Type B pancreatic cell (in vitro differentiated cells): ENCODE measurements around the gene KCNE3. TPM values are rescaled to one million over a fixed set of nuclear protein-coding genes. Genes with fewer than 3 reads are reported as not detected.

Experiments used
- DNase-seq: peaks from one replicate; pipeline ENCODE4 v3.0.0; 2021; ENCODE audit warnings: mixed read lengths; ENCODE audit not compliant: unreplicated experiment; ENCODE audit errors: extremely low spot score
- H3K27ac Mint-ChIP-seq: 2 replicates; pipeline ENCODE4 v1.8.0; 2021; ENCODE audit warnings: mild to moderate bottlenecking, mixed read lengths
- H3K27me3 Mint-ChIP-seq: 2 replicates; pipeline ENCODE4 v1.8.0; 2021; ENCODE audit warnings: mixed read lengths
- H3K36me3 Mint-ChIP-seq: 2 replicates; pipeline ENCODE4 v1.8.0; 2021; ENCODE audit warnings: mixed read lengths
- H3K4me1 Mint-ChIP-seq: one replicate; pipeline ENCODE4 v1.8.0; 2021; ENCODE audit warnings: mixed read lengths; ENCODE audit not compliant: unreplicated experiment
- H3K4me3 Mint-ChIP-seq: 2 replicates; pipeline ENCODE4 v1.8.0; 2021; ENCODE audit warnings: mild to moderate bottlenecking, mixed read lengths
- H3K9me3 Mint-ChIP-seq: 2 replicates; pipeline ENCODE4 v1.8.0; 2021; ENCODE audit warnings: mixed read lengths
- CTCF ChIP-seq: fragments of 200-600 bp; sonication (generic); conservative IDR thresholded peaks from 2 replicates; pipeline ENCODE4 v1.5.0; 2021; ENCODE audit warnings: antibody characterized with exemption, mild to moderate bottlenecking
- total RNA-seq: library from RNA; stranded (reverse); gene quantifications from 2 replicates; pipeline ENCODE4 v1.2.1, GENCODE V29; 2021; ENCODE audit warnings: low replicate concordance

Gene KCNE3
- total RNA-seq, 1 donor from 2014 or later, result 12.5 TPM

- Mint-ChIP-seq H3K9me3 (no peaks in the 10 kb centered on the region), H3K27ac (peak overlapping the region; percentile 29), H3K27me3 (no peaks in the 10 kb centered on the region), H3K36me3 (no peaks in the 10 kb centered on the region), H3K4me3 (no peak overlapping the region), H3K4me1 (peaks cover 24% of the 10 kb centered on the region)
- no peak for TF ChIP-seq CTCF
- no peak for DNase-seq
Measured at GRCh38 chr11:74442636-74443035, 24.7 kb downstream of the KCNE3 start.

GRCh38 chr11:74438681-74439080 is 28.7 kb downstream of the KCNE3 start:
- no peaks in the 10 kb centered on the region for H3K9me3 Mint-ChIP-seq

GRCh38 chr11:74437441-74438042 is 29.8 kb downstream of the KCNE3 start:
- TF ChIP-seq CTCF, result no peak
- Mint-ChIP-seq H3K4me3 (no peak overlapping the region), H3K4me1 (no peaks in the 10 kb centered on the region), H3K36me3 (no peaks in the 10 kb centered on the region), H3K27ac (no peak overlapping the region), H3K27me3 (peaks cover 3% of the 10 kb centered on the region), H3K9me3 (no peaks in the 10 kb centered on the region)
- no peak for DNase-seq

More at GRCh38 chr11:74438681-74439080, 28.7 kb downstream of the KCNE3 start:
- no peak overlapping the region for H3K27ac Mint-ChIP-seq
- peaks cover 10% of the 10 kb centered on the region for H3K4me1 Mint-ChIP-seq
- H3K4me3 Mint-ChIP-seq, result no peak overlapping the region
- H3K27me3 Mint-ChIP-seq, result peaks cover 3% of the 10 kb centered on the region
- no peak for TF ChIP-seq CTCF
- no peaks in the 10 kb centered on the region for H3K36me3 Mint-ChIP-seq
- no peak for DNase-seq

- Mint-ChIP-seq H3K4me1 (no peaks in the 10 kb centered on the region), H3K9me3 (no peaks in the 10 kb centered on the region), H3K27me3 (peaks cover 3% of the 10 kb centered on the region), H3K4me3 (no peak overlapping the region), H3K36me3 (no peaks in the 10 kb centered on the region), H3K27ac (no peak overlapping the region)
- DNase-seq, result no peak
- TF ChIP-seq CTCF, result no peak
Measured at GRCh38 chr11:74434528-74434927, 32.8 kb downstream of the KCNE3 start.

- DNase-seq, result no peak
- Mint-ChIP-seq H3K4me1 (no peaks in the 10 kb centered on the region), H3K4me3 (no peak overlapping the region), H3K36me3 (no peaks in the 10 kb centered on the region), H3K27ac (no peak overlapping the region), H3K9me3 (no peaks in the 10 kb centered on the region), H3K27me3 (no peaks in the 10 kb centered on the region)
- TF ChIP-seq CTCF, result no peak
Measured at GRCh38 chr11:74429205-74429604, 38.1 kb downstream of the KCNE3 start.
